Measurements from ENCODE around the gene CPPED1.

The CPPED1 gene

DNA sequence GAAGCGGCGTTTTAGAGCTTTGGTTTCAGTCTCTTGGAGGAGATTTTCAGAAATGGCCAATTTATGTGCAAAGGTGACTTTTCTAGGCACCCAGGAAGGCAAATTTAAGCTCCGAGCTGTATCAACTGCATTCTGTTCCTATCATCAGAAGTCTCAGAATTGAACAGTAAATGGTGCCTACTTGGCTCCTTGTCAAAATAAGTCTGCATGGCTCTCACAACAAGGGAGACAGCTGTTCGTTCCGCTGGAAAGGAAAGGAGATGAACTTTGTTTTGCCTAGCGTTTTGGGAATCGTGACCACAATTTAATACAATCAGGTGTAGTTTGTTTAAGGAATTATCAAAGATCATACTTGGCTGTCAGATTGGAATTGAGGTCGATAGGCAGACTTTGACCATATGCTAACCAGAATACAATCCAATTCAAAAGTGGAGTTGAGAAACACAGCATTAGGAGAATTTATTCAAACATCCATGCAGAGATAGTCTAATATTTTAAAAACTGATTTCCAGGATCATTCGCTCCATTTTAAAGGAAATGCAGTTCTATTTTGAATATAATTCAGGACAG is 139.4 kb downstream of the CPPED1 start:
- Mint-ChIP-seq H3K4me1 (no peaks in the 10 kb centered on the region), H3K9me3 (peaks cover 30% of the 10 kb centered on the region), H3K27ac (no peak overlapping the region), H3K4me3 (no peak overlapping the region), H3K36me3 (peaks cover 38% of the 10 kb centered on the region), H3K27me3 (no peaks in the 10 kb centered on the region)
- CTCF ChIA-PET: no interaction called here
- no peak for DNase-seq

DNA sequence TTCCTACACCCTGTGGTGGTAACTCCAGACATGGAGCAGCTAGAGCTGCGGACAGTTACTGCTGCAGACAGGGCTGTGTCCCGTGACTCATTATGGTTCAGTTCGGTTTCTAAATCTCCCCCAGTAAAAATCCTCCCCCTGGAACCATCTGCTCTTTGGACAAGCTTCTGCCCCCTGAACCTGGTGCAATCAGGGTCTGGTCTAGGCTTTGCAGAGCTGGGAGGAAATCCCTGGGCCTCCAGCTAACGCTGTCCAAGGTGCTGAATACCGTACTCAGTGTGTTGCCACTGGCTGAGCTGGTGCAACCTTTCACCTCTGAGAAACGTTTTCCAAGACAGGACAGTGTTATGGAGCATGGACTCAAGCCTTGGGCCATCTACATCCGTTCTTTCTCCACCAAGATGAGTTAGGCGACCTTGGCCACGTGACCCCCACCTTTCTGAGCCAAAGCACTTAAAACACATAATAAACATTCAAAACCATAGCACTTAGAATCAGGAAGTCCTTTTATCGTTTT is 142.0 kb downstream of the CPPED1 start:
- Mint-ChIP-seq H3K4me1 (no peaks in the 10 kb centered on the region), H3K4me3 (no peak overlapping the region), H3K27me3 (peaks cover 5% of the 10 kb centered on the region), H3K27ac (no peak overlapping the region), H3K36me3 (peaks cover 20% of the 10 kb centered on the region), H3K9me3 (peaks cover 10% of the 10 kb centered on the region)
- peak; percentile 64 for DNase-seq
- CTCF ChIA-PET: no interaction called here

DNA sequence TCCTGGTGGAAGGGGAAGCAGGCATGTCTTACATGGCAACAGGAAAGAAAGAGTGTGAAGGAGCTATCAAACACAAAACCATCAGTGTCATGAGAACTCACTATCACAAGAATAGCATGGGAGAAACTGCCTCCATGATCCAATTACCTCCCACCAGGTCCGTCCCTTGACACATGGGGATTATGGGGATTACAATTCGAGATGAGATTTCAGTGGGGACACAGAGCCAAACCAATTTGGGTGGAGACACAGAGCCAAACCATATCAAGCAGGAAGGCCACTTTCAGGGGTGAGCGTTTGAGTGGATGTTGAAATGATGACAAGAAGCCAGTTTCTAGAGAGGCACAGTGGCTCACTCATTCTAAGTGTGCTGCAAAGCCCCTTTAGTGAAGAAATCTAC is 143.8 kb downstream of the CPPED1 start:
- CTCF ChIA-PET: no interaction called here
- H3K4me1 Mint-ChIP-seq: no peaks in the 10 kb centered on the region
- no peak overlapping the region for H3K4me3 Mint-ChIP-seq
- H3K36me3 Mint-ChIP-seq: peaks cover 14% of the 10 kb centered on the region
- no peak for DNase-seq
- peaks cover 9% of the 10 kb centered on the region for H3K27me3 Mint-ChIP-seq
- no peak overlapping the region for H3K27ac Mint-ChIP-seq
- H3K9me3 Mint-ChIP-seq: peaks cover 5% of the 10 kb centered on the region

DNA sequence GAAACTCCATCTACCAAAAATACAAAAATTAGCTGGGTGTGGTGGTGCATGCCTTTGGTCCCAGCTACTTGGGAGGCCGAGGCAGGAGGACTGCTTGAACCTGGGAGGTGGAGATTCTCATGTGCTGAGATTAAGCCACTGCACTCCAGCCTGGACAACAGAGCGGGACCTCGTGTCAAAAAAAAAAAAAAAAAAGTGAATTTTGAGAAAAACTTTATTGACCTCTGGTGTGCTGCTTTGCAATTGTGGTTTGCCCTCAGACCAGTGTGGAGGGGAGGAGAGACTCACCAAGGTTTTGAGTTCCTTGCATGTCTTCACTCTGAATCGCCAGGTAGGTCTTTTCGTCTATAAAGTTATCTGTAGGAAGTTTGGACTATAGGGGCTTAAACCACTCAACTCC is 145.2 kb downstream of the CPPED1 start:
- peaks cover 17% of the 10 kb centered on the region for H3K27me3 Mint-ChIP-seq
- no peaks in the 10 kb centered on the region for H3K4me1 Mint-ChIP-seq
- CTCF ChIA-PET: no interaction called here
- peaks cover 9% of the 10 kb centered on the region for H3K36me3 Mint-ChIP-seq
- peaks cover 5% of the 10 kb centered on the region for H3K9me3 Mint-ChIP-seq
- no peak overlapping the region for H3K27ac Mint-ChIP-seq
- H3K4me3 Mint-ChIP-seq: no peak overlapping the region
- no peak for DNase-seq

DNA sequence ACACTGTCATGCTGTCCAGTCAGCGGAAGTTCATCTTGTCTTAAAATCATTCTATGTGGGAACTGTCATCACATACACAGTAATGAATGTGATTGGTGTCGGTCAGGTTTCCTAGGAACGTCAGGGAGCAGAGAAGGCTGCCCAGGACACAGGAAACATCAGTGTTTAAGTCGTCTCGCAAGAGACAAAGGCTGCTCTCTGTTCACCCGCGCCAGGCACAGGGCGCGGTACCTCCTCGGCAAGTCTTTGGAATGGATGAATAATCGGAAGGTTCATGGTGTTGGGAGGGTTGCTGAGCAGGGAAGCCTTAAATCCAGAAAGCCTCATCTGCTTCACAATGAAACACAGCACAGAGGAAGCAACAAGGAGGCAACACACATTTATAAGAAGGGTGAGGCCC is 148.2 kb downstream of the CPPED1 start:
- H3K27me3 Mint-ChIP-seq: peaks cover 27% of the 10 kb centered on the region
- no peak for DNase-seq
- H3K36me3 Mint-ChIP-seq: no peaks in the 10 kb centered on the region
- H3K4me3 Mint-ChIP-seq: no peak overlapping the region
- CTCF ChIA-PET: no interaction called here
- no peaks in the 10 kb centered on the region for H3K4me1 Mint-ChIP-seq
- no peaks in the 10 kb centered on the region for H3K9me3 Mint-ChIP-seq
- no peak overlapping the region for H3K27ac Mint-ChIP-seq

DNA sequence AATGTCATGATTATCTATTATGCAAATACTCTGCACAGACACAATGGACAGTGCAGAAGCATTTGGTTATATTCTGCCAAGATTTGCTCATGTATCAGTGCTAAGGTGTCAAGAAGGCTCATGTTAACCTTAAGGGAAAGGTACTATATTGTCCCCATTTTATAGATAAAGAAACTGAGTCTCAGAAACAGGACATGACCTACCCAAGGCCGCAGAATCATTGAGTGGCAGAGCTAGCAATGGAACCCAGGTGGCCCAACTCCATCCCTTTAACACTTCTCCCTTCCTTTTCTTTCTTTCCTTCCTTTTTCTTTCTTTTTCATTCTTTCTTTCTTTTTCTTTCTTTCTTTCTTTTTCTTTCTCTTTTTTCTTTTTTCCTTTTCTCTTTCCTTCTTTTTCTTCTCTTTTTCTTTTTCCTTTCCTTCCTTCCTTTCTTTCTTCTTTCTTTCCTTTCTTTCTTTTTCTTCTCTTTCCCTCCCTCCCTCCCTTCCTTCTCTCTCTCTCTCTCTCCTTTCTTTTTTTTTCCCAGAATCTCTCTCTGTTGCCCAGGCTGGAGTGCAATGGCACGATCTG is 149.8 kb downstream of the CPPED1 start:
- DNase-seq: no peak
- Mint-ChIP-seq H3K4me1 (no peaks in the 10 kb centered on the region), H3K9me3 (peaks cover under 1% of the 10 kb centered on the region), H3K4me3 (no peak overlapping the region), H3K27me3 (peaks cover 29% of the 10 kb centered on the region), H3K27ac (no peak overlapping the region), H3K36me3 (no peaks in the 10 kb centered on the region)
- CTCF ChIA-PET: no interaction called here

DNA sequence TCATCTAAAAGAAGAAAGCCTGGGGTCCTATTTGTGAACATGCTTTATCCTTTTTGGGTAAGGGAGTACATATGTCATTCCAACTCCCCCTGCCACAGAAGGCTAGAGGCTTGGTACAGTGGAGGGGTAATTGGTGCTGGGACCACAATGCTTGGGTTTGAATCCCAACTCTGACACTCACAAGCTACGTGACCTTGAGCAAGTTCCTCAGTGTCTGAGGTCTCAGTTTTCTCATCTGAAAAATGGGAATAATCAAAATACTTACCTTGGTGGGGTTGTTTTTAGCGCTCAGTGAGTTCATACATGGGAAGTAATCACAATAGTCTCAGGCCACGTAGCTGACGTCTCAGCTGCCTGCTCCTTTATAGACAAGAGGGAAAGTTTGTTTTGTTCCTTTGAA is 150.8 kb downstream of the CPPED1 start:
- CTCF ChIA-PET: no interaction called here

DNA sequence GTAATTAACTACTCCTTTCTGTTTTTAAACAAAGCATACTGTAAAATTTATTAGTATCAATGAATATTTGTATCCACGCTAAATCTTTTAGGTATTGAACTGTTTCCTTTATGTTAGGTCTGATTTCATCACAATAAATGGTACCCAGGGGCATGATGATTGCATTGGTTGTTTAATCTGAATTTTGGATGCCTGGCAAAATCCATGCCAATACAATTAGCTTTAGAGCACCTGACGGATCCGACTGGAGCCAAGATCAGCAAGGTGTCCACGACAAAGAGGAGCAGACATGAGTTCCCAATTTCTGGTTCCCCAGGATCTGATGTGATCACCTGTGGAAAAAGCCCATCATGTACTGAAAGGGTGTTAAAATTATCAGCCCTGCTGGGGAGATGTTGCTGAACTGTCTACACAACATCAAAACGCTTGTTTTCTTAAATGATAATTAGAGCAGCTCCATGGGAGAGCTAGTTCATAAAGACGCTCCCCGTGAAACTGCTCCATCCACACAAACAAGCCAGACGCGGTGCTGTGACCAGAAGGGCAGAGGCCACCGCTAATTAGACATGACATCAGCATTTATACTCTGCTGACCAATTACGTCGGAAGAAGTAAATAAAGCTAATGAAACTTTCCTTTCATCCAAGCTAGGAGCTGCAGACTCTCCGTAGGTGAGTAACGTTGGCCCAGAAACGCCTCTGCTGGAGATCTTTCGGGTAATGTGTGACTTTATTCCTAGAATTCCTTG is 151.7 kb downstream of the CPPED1 start:
- Mint-ChIP-seq H3K4me3 (no peak overlapping the region), H3K4me1 (peaks cover 8% of the 10 kb centered on the region), H3K27me3 (peaks cover 24% of the 10 kb centered on the region), H3K27ac (no peak overlapping the region), H3K36me3 (no peaks in the 10 kb centered on the region), H3K9me3 (peaks cover 7% of the 10 kb centered on the region)
- DNase-seq: no peak
- CTCF ChIA-PET: no interaction called here

More for the DNA sequence above, 150.8 kb downstream of the CPPED1 start:
- no peaks in the 10 kb centered on the region for H3K4me1 Mint-ChIP-seq
- peaks cover 24% of the 10 kb centered on the region for H3K27me3 Mint-ChIP-seq
- H3K27ac Mint-ChIP-seq: no peak overlapping the region
- H3K4me3 Mint-ChIP-seq: no peak overlapping the region
- no peaks in the 10 kb centered on the region for H3K36me3 Mint-ChIP-seq
- H3K9me3 Mint-ChIP-seq: peaks cover 2% of the 10 kb centered on the region
- DNase-seq: no peak

DNA sequence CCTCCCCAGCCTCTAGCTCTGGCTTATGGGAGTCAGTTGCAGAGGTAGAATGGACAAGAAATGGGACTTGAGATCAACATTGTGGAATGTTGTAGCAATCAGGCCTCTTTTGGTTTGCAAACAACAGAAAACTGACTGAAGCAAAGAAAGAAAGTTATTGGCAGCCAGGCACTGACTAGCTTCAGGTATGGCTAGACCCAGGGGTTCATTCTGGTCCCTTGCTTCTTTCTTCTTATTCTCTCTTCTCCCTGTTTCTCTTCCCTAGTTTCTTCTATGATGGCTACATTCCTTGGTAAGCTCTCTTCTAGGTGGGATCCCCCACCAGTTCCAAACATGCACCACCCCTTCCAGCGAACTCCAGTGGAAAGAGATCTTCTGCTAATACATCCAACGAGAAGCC is 154.3 kb downstream of the CPPED1 start:
- CTCF ChIA-PET: interaction anchor here (0.7 kb wide), 1 partner anchor 96 kb away, joined by 3 read pairs; no protein-coding TSS in a partner anchor
- DNase-seq: no peak
- Mint-ChIP-seq H3K36me3 (no peaks in the 10 kb centered on the region), H3K27me3 (peaks cover 17% of the 10 kb centered on the region), H3K4me1 (peaks cover 19% of the 10 kb centered on the region), H3K9me3 (peaks cover 7% of the 10 kb centered on the region), H3K4me3 (no peak overlapping the region), H3K27ac (no peak overlapping the region)

DNA sequence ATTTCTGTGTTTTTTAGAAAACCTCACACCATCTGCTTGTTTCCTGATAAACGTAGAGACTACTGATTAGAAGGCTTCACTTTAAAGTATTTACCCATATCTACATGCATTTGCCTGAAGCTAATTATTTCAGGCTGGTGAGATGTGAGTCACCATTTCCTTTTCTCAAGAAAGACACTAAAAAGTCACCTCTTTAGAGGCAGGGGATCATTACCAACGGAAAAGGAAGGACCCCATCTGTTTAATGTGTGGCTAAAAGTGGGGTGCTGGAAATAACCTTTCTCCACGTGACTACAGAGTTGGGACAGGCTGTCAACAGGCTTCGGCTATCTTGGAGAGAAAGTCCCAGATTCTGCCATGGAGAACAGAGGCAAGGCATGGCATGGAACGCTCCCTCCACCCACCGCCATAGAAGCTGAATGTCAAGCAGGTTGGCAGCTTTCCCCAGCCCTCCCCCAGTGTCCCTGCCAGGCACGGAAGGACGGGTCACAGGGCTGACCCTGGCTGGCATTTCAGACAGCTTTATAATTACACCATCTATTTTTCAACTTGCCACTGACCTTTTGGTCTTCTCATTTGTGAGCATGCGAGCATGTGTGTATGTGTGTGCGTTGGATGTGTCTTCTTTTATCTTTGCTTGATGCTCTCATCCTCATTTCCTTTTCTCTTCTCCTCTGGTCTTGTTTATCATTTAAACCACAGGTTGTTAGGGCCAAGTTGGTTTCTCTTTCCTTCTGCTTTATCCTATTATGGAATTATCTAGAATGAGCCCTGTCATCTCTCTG is 157.0 kb downstream of the CPPED1 start:
- H3K36me3 Mint-ChIP-seq: no peaks in the 10 kb centered on the region
- CTCF ChIA-PET: interaction anchor here (1.1 kb wide), 1 partner anchor 109 kb away, joined by 3 read pairs; no protein-coding TSS in a partner anchor
- peaks cover 19% of the 10 kb centered on the region for H3K4me1 Mint-ChIP-seq
- DNase-seq: peak; percentile 50
- H3K9me3 Mint-ChIP-seq: peaks cover 7% of the 10 kb centered on the region
- peak overlapping the region; percentile 10 for H3K4me3 Mint-ChIP-seq
- peaks cover 12% of the 10 kb centered on the region for H3K27me3 Mint-ChIP-seq
- peak overlapping the region; percentile 92 for H3K27ac Mint-ChIP-seq

DNA sequence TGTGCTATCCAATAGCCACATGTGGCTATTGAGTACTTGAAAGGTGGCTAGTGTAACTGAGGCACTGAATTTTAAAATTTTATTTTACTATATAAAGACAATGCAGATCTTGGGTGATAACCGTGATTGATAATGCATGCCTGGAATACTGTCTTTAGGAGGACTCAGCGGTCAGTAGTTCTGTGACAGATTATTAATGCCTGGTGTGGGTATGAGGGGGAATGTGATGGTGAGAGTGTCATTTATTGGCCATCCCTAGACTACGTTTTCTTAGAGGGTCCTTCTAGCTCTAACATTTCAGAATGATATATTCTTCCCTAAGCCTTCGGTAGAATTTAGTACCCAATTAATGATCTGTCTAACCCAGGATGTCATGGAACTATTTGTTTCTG is 157.6 kb downstream of the CPPED1 start:
- no peaks in the 10 kb centered on the region for H3K36me3 Mint-ChIP-seq
- peak overlapping the region; percentile 92 for H3K27ac Mint-ChIP-seq
- H3K4me3 Mint-ChIP-seq: no peak overlapping the region
- H3K9me3 Mint-ChIP-seq: peaks cover 7% of the 10 kb centered on the region
- peaks cover 8% of the 10 kb centered on the region for H3K27me3 Mint-ChIP-seq
- peaks cover 19% of the 10 kb centered on the region for H3K4me1 Mint-ChIP-seq
- no peak for DNase-seq
- CTCF ChIA-PET: interaction anchor here (1.1 kb wide), 2 partner anchors 109 to 156 kb away, joined by 3 read pairs; no protein-coding TSS in a partner anchor

DNA sequence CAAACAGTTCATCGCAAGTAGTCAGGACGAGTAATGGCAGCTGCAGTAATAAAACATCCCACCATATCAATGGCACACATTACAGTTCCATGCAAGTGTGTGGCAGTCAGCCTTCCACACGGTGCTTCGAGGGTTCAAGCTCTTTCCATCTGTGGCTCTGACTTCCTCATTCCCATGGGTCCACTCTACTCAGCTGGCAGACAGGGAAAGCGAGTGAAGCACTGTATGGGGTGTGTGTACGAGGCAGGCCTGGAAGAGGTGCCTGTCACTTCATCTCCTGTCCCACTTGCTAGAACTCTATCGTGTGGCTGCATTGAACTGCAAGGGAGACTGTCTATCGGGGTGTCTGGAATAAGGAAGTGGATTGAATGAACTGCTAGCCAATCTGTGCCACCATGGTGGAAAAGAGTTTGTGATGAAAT is 160.6 kb downstream of the CPPED1 start:
- no peak overlapping the region for H3K4me3 Mint-ChIP-seq
- no peaks in the 10 kb centered on the region for H3K36me3 Mint-ChIP-seq
- peaks cover 19% of the 10 kb centered on the region for H3K4me1 Mint-ChIP-seq
- no peak overlapping the region for H3K27ac Mint-ChIP-seq
- CTCF ChIA-PET: interaction anchor here (1.0 kb wide), 1 partner anchor 70 kb away, joined by 3 read pairs; no protein-coding TSS in a partner anchor
- peaks cover 3% of the 10 kb centered on the region for H3K27me3 Mint-ChIP-seq
- peaks cover 5% of the 10 kb centered on the region for H3K9me3 Mint-ChIP-seq
- no peak for DNase-seq

DNA sequence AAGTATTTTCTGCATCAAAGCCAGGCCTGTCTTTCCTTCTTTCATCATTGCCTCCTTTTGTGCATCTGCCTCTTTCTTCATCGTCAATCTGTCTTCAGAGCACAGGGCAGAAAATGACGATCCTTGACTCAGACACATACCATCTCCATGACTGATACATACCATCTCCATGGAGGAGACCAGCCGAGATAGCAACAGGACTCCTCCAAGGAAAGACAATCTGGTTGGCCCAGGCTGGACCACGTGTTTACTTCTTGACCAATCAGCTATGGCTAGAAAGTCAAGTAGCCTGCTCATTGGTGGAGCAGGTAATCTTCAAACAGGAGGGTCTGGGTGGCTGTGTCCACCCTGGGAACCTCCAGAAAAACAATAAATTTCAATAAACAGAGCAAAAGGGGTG is 164.6 kb downstream of the CPPED1 start:
- H3K27ac Mint-ChIP-seq: no peak overlapping the region
- no peak for DNase-seq
- no peak overlapping the region for H3K4me3 Mint-ChIP-seq
- H3K9me3 Mint-ChIP-seq: no peaks in the 10 kb centered on the region
- H3K4me1 Mint-ChIP-seq: no peaks in the 10 kb centered on the region
- H3K27me3 Mint-ChIP-seq: peaks cover 7% of the 10 kb centered on the region
- no peaks in the 10 kb centered on the region for H3K36me3 Mint-ChIP-seq
- CTCF ChIA-PET: no interaction called here

DNA sequence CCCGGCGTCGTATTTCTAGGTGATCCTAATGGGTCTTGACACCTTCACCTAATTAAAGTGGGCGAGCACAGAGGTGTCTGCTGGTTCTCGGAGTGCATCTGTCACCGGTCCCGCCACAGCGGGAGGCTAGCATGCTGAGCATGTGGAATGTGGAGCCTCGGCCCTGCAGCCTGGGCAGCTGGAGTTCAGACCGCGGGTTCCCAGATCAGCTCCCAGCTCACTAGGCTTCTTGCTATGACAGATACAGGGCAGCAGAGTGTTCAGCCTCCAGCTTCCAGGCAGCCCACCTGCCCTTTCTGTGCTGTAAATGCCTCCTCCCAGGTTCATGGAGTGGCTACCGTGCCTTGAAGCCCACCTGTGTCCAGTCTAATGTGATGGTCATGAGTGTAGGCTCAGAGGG is 166.7 kb downstream of the CPPED1 start:
- no peak overlapping the region for H3K27ac Mint-ChIP-seq
- H3K9me3 Mint-ChIP-seq: no peaks in the 10 kb centered on the region
- H3K27me3 Mint-ChIP-seq: peaks cover 17% of the 10 kb centered on the region
- no peak overlapping the region for H3K4me3 Mint-ChIP-seq
- H3K4me1 Mint-ChIP-seq: no peaks in the 10 kb centered on the region
- no peak for DNase-seq
- H3K36me3 Mint-ChIP-seq: no peaks in the 10 kb centered on the region
- CTCF ChIA-PET: interaction anchor here (0.7 kb wide), 1 partner anchor 171 kb away, joined by 4 read pairs; no protein-coding TSS in a partner anchor

All from activated naive CD4-positive, alpha-beta T cell treated with anti-CD3 and anti-CD28 coated beads, Interleukin-2, amount 10 ng/mL, durations not matched to agents 7 days and 5 days (primary cell).